ENCODE results near the gene CCP110.

GRCh38 chr16:19601083-19601976 lies 77.6 kb downstream of the CCP110 start:
- TF ChIP-seq, protein P1, sequence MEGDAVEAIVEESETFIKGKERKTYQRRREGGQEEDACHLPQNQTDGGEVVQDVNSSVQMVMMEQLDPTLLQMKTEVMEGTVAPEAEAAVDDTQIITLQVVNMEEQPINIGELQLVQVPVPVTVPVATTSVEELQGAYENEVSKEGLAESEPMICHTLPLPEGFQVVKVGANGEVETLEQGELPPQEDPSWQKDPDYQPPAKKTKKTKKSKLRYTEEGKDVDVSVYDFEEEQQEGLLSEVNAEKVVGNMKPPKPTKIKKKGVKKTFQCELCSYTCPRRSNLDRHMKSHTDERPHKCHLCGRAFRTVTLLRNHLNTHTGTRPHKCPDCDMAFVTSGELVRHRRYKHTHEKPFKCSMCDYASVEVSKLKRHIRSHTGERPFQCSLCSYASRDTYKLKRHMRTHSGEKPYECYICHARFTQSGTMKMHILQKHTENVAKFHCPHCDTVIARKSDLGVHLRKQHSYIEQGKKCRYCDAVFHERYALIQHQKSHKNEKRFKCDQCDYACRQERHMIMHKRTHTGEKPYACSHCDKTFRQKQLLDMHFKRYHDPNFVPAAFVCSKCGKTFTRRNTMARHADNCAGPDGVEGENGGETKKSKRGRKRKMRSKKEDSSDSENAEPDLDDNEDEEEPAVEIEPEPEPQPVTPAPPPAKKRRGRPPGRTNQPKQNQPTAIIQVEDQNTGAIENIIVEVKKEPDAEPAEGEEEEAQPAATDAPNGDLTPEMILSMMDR (IDR thresholded peaks at IDR 0.05) = peak; percentile 51
- no peak for TF ChIP-seq EZH2 (IDR thresholded peaks at IDR 0.05; ENCODE audit: borderline replicate concordance, insufficient read depth, low read depth, low read length, poor library complexity, severe bottlenecking)

Measured in B cell (primary cell).